Measurements from ENCODE around the gene DAZL. TPM values are rescaled to one million over a fixed set of nuclear protein-coding genes. Genes with fewer than 3 reads are reported as not detected.

DAZL gene
- total RNA-seq, 1 experiment from 2014 or later, result not detected

GRCh38 chr3:16589120-16589519 is 16.1 kb downstream of the DAZL start:
- TF ChIP-seq TCF7L2 (IDR thresholded peaks at IDR 0.05; ENCODE audit: low read depth, low read length), result no peak
- TF ChIP-seq POLR2AphosphoS5 (IDR thresholded peaks at IDR 0.05; ENCODE audit: low read depth, low read length), result no peak
- TF ChIP-seq, protein P1, sequence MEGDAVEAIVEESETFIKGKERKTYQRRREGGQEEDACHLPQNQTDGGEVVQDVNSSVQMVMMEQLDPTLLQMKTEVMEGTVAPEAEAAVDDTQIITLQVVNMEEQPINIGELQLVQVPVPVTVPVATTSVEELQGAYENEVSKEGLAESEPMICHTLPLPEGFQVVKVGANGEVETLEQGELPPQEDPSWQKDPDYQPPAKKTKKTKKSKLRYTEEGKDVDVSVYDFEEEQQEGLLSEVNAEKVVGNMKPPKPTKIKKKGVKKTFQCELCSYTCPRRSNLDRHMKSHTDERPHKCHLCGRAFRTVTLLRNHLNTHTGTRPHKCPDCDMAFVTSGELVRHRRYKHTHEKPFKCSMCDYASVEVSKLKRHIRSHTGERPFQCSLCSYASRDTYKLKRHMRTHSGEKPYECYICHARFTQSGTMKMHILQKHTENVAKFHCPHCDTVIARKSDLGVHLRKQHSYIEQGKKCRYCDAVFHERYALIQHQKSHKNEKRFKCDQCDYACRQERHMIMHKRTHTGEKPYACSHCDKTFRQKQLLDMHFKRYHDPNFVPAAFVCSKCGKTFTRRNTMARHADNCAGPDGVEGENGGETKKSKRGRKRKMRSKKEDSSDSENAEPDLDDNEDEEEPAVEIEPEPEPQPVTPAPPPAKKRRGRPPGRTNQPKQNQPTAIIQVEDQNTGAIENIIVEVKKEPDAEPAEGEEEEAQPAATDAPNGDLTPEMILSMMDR (IDR thresholded peaks at IDR 0.05), result no peak
- TF ChIP-seq, protein P2, sequence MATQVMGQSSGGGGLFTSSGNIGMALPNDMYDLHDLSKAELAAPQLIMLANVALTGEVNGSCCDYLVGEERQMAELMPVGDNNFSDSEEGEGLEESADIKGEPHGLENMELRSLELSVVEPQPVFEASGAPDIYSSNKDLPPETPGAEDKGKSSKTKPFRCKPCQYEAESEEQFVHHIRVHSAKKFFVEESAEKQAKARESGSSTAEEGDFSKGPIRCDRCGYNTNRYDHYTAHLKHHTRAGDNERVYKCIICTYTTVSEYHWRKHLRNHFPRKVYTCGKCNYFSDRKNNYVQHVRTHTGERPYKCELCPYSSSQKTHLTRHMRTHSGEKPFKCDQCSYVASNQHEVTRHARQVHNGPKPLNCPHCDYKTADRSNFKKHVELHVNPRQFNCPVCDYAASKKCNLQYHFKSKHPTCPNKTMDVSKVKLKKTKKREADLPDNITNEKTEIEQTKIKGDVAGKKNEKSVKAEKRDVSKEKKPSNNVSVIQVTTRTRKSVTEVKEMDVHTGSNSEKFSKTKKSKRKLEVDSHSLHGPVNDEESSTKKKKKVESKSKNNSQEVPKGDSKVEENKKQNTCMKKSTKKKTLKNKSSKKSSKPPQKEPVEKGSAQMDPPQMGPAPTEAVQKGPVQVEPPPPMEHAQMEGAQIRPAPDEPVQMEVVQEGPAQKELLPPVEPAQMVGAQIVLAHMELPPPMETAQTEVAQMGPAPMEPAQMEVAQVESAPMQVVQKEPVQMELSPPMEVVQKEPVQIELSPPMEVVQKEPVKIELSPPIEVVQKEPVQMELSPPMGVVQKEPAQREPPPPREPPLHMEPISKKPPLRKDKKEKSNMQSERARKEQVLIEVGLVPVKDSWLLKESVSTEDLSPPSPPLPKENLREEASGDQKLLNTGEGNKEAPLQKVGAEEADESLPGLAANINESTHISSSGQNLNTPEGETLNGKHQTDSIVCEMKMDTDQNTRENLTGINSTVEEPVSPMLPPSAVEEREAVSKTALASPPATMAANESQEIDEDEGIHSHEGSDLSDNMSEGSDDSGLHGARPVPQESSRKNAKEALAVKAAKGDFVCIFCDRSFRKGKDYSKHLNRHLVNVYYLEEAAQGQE (IDR thresholded peaks at IDR 0.05; ENCODE audit: insufficient read depth in 1 of 2, low read depth in 2 of 2, low read length in 1 of 2), result no peak
- no peak for TF ChIP-seq SIN3A (IDR thresholded peaks at IDR 0.05; ENCODE audit: borderline replicate concordance, insufficient read depth, low read depth, low read length)
- DNase-seq (ENCODE audit: low read depth, low spot score) (no peak), ATAC-seq (no peak)
- Histone ChIP-seq H3K36me3 (ENCODE audit: control insufficient read depth, insufficient read depth, low read length) (no peaks in the 10 kb centered on the region), H3K27me3 (ENCODE audit: control insufficient read depth, insufficient read depth, low read length) (no peaks in the 10 kb centered on the region), H3K9me3 (ENCODE audit: control insufficient read depth, insufficient read depth, low read depth, low read length) (no peaks in the 10 kb centered on the region), H3K27ac (ENCODE audit: low read length) (no peak overlapping the region), H3K4me3 (ENCODE audit: low read depth in 2 of 2, low read length in 2 of 2) (no peak overlapping the region), H3K4me1 (ENCODE audit: control insufficient read depth, insufficient read depth, low read length) (no peaks in the 10 kb centered on the region)
- POLR2A ChIA-PET, result no interaction called here
- no TSS peak for BruUV-seq (replicated peaks)
- intact Hi-C loops (cut with micrococcal nuclease; ENCODE audit: unreplicated experiment) (no loop called here), in situ Hi-C loops (cut with HindIII; ENCODE audit: low pct_unique_long_range_greater_than_20kb, low sequenced_read_pairs) (no loop called here)
- CTCF ChIA-PET, result no interaction called here

DNA sequence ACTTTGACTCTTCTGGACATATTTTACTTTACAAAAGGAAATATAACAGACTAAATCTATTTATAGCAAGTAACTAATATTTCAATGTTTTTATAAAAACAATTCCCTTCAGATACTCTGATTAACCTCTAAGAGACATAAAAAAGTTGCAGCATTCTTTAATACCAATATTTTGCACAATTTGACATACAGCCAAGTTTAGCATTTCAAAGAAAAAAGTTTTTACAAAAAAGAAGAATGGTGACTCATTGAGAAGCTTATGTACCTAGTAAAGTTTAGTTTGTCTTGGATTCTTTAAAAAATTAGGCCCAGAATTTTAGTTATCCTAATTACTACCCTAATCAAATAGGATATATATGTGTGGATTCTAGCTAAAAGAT is 17.6 kb downstream of the DAZL start:
- DNase-seq (ENCODE audit: low read depth, low spot score) (no peak), ATAC-seq (no peak)
- BruUV-seq (replicated peaks), result no TSS peak
- CTCF ChIA-PET, result no interaction called here
- H3K4me3 ChIP-seq (ENCODE audit: low read depth in 2 of 2, low read length in 2 of 2), result no peak overlapping the region
- no peaks in the 10 kb centered on the region for H3K36me3 ChIP-seq (ENCODE audit: control insufficient read depth, insufficient read depth, low read length)
- H3K9me3 ChIP-seq (ENCODE audit: control insufficient read depth, insufficient read depth, low read depth, low read length), result no peaks in the 10 kb centered on the region
- H3K4me1 ChIP-seq (ENCODE audit: control insufficient read depth, insufficient read depth, low read length), result no peaks in the 10 kb centered on the region
- POLR2A ChIA-PET, result no interaction called here
- H3K27ac ChIP-seq (ENCODE audit: low read length), result no peak overlapping the region
- intact Hi-C loops (cut with micrococcal nuclease; ENCODE audit: unreplicated experiment), result no loop called here
- TF ChIP-seq SIN3A (IDR thresholded peaks at IDR 0.05; ENCODE audit: borderline replicate concordance, insufficient read depth, low read depth, low read length) (no peak), TCF7L2 (IDR thresholded peaks at IDR 0.05; ENCODE audit: low read depth, low read length) (no peak), POLR2AphosphoS5 (IDR thresholded peaks at IDR 0.05; ENCODE audit: low read depth, low read length) (no peak)
- TF ChIP-seq, protein P1 (IDR thresholded peaks at IDR 0.05), result no peak
- TF ChIP-seq, protein P2 (IDR thresholded peaks at IDR 0.05; ENCODE audit: insufficient read depth in 1 of 2, low read depth in 2 of 2, low read length in 1 of 2), result no peak
- H3K27me3 ChIP-seq (ENCODE audit: control insufficient read depth, insufficient read depth, low read length), result no peaks in the 10 kb centered on the region
- in situ Hi-C loops (cut with HindIII; ENCODE audit: low pct_unique_long_range_greater_than_20kb, low sequenced_read_pairs), result no loop called here

Measured in Panc1 (cell line).